Fibroblast of gingiva (primary cell): ENCODE data around the gene COL26A1.

Experiments used
- DNase-seq: peaks from one replicate; pipeline ENCODE4 v3.0.0-alpha.2; 2011; ENCODE audit warnings: low read depth

COL26A1 gene

GRCh38 chr7:101575168-101575567 is 212.5 kb downstream of the COL26A1 start:
- no peak for DNase-seq

DNA sequence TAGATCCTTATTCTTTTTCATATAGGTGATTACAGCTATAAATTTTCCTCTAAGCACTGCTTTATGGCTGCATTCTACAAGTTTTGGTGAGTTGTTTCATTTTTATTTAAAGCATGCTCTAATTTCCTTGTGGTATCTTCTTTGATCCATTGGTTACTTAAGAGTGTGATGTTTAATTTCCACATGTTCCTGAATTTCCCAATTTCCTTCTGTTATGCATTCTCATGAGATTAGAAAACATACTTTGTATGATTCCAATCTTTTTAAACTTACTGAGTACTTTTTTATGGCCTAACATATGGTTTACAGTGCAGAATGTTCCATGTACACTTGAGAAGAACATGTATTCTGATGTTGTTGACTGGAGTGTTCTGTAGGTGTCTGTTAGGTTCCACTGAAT is 213.0 kb downstream of the COL26A1 start:
- peak; percentile 40 for DNase-seq

- no peak for DNase-seq
Observed at GRCh38 chr7:101576998-101577397, 214.3 kb downstream of the COL26A1 start.

DNA sequence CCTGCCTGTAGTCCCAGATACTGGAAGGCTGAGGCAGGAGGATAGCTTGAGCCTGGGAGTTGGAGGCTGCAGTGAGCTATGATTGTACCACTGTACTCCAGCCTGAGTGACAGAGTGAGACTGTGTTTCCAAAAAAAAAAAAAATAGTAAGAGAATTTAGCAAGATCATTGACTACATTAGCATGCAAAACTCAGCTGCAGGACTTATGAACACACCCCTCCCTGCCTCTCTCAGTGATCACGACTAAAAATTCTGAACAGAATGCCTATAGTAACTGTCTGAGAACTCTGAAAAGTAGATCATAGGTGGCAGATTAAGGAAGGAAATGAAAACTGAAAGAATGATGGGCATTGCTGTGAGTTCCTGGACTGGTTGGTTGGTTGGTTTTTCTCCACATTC is 215.9 kb downstream of the COL26A1 start:
- DNase-seq, result no peak

DNA sequence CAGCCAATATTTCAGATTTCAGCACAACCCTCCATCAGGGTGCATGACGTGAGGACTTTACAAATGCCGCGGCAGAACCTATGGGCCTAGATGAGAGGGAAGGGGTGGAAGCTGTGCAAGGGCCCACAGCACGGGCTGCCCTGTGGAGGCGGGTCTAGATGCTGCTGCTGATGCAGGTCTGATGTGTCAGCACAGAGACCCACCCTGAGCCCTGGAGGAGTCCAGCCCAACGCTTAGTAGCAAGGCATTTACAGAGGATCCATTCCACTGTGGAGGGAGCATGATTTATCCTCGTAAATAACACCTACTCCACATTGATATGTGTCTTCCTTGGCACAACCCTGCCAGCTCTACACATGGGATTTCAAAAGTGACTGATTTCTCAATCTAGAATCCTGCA is 217.9 kb downstream of the COL26A1 start:
- DNase-seq, result no peak

- DNase-seq, result no peak
Observed at GRCh38 chr7:101581891-101582290, 219.2 kb downstream of the COL26A1 start.

- DNase-seq, result no peak
Observed at GRCh38 chr7:101582971-101583370, 220.3 kb downstream of the COL26A1 start.

- DNase-seq, result no peak
Observed at GRCh38 chr7:101586078-101586905, 223.6 kb downstream of the COL26A1 start.

GRCh38 chr7:101586906-101587677 is 224.4 kb downstream of the COL26A1 start:
- DNase-seq, result no peak

DNA sequence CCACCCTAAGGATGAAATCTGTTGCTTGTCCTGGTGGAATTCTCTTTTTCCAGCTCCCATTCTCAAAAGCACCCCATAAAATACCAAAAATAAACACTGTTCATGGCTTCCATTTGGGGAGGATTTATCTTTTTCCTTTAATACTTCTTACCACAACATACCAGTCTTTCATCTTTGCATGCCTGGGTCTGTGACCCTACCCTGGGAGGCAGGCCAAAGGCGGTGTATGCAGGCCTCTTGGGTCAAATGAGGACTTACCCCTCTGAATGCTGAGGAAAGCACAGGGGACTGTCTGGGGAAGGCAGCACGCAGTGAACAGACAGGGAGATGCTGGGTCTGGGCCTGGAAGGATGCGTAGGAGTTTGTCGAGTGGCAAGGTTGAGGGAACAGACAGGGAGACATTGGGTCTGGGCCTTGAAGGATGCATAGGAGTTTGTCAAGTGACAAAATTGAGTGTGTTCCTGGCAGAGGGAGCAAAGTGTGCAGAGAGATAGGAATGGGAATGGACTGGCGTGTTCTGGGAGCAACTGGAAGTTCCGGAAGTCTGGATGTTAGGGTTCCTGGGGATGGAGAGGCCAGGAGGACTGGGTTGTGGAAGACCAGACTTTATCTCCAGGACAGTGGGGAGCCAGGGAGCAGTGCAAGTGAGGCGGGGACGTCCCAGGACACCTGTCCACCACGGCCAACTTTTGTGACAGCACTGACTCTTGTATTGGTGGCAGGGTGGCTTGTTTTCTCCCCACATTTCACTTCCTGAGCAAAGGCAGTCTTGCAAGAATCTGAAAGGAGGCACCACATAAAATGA is 225.7 kb downstream of the COL26A1 start:
- DNase-seq, result no peak

GRCh38 chr7:101589052-101589451 is 226.4 kb downstream of the COL26A1 start:
- no peak for DNase-seq

DNA sequence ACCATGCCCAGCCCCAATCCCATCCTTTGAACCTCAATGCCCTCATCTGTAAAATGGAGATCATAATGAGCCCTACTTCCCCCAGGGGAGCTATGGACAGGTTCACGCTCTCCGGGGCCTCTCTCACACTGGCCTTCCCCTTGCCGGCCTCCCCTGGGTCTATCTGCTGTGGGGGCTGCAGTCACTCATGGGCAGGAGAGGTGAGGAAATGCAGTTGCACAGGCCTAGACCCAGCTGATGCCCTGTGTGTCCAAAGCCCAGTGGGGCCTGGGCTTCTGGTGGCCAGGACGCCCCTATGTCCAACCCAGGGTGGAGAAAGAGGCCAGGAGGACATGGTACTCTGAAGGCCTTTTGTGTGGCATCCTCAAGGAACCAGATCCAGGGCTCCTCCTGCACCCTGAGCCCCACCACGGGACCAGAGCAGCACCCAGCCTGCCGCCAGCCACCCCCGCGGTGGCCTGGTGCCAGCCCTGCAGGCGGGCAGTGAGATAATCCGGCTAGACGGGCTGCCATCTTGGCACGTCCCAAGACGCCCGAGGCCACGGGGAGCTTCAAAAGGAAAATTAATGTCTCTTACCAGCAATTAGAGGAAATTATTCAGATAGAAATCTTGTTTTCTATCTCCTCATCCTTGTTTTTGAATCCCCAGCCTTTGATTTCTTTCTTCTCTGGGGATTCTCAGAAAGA is 227.4 kb downstream of the COL26A1 start:
- no peak for DNase-seq

GRCh38 chr7:101590663-101591435 is 228.2 kb downstream of the COL26A1 start:
- DNase-seq, result no peak

DNA sequence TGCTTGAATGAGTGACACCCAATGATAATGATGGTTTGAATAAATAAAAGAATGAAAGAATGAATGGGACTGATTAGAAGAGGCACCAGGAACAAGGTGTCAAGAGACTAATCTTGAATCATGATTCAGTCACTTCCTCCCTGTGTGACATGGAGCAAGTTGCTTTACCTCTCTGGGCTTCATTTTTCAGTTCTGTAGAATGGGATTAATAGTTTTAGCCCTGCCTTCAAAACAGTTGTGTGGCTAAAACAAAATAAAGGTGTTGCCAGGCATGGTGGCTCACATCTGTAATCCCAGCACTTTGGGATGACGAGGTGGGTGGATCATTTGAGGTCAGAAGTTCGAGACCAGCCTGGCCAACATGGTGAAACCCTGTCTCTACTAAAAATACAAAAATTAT is 228.8 kb downstream of the COL26A1 start:
- no peak for DNase-seq

DNA sequence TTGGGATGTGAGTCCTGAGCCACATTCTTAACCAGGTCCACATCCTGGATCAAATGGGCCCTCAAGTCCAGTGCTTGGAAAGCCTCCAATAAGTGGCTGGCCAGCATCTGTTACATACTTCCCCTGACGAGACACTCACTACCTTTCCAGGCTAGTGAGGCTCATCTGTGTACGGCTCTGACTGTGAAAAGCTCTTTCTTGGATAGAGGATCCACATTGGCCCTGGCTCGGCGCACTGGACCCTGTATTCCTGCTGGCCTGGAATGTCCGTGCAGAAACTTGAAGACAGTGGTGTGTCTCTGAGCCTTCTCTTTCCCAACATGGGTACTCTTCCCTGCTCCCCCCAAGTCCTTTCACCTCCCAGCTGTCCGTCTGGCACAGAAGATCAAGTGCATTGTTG is 230.9 kb downstream of the COL26A1 start:
- DNase-seq, result no peak

- no peak for DNase-seq
Observed at GRCh38 chr7:101594790-101595189, 232.1 kb downstream of the COL26A1 start.

- DNase-seq, result no peak
Observed at GRCh38 chr7:101595246-101595645, 232.6 kb downstream of the COL26A1 start.

- DNase-seq, result no peak
Observed at GRCh38 chr7:101595766-101596537, 233.3 kb downstream of the COL26A1 start.

GRCh38 chr7:101596898-101597297 is 234.2 kb downstream of the COL26A1 start:
- no peak for DNase-seq

GRCh38 chr7:101597941-101598340 is 235.3 kb downstream of the COL26A1 start:
- no peak for DNase-seq
